GM19023 (cell line): Measurements from ENCODE around the gene DYRK1B.
"Not testable (repeated sequence)": the region's sequence is repeated elsewhere in the genome, so short reads cannot be mapped to it uniquely, and the experiment has no call there.

Experiments used
- ATAC-seq: cut with Tn5 transposase; IDR thresholded peaks from one replicate; pipeline ENCODE4 v1.9.1; 2021; ENCODE audit warnings: mild to moderate bottlenecking, moderate library complexity; ENCODE audit not compliant: unreplicated experiment

DYRK1B gene

DNA sequence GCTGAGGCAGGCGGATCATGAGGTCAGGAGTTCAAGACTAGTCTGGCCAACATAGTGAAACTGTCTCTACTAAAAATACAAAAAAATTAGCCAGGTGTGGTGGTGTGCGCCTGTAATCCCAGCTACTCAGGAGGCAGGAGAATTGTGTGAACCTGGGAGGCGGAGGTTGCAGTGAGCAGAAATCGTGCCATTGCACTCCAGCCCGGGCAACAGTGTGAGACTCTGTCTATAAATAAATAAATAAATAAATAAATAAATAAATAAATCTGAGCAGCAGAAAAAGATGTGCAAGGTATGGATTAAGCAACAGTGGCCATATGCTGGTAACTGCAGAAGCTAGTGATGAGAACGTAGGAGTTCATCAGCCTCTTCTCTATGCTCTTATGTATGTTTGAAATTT lies 19.9 kb downstream of the DYRK1B start:
- ATAC-seq = not testable (repeated sequence)

DNA sequence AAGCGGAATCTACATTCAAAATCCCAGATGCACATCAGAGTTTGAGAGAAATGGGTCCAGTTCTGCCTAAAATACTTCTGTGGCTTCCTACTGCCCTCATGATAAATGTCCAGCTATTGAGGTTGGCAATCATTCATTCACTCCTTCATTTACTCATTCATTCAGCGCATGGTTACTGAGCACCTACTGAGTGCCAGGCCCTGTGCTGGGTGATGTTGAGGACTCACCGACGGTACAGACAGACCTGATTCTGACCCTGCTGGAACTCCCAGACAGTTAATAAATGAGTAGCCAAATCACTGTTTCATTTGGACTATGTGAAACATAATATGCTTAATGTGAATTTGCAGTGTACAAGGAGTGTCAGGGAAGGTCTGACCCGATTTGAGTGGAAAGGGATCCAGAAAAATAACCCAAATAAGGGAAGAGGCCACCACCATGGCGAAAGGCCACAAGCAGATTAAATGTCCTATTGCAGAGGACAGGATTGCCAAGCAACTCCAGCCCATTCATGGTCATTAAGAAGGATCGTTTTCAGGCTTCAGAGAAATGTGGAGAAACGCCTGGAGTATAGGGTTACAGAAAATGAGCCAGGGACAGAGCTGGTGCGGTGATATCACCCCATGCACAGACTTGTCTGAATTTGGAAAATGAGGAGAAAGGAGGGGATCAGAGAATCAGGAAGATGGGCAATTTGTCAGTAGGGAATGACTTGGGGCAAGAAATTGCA lies 20.5 kb downstream of the DYRK1B start:
- ATAC-seq = no peak

DNA sequence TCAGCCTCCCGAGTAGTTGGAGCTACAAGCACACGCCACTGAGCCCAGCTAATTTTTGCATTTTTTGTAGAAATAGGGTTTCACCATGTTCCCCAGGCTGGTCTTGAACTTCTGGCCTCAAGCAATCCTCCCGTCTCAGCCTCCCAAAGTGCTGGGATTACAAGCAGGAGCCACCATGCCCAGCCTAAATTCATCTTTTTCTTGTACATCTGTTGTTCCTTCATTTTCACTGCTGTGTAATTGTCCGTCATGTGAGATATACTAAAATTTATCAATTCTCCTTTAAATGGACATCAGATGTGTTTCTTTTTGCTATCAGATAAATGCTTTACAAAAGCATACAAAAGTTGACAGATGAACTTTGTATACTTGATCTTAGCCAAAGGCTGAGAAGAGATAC lies 22.9 kb downstream of the DYRK1B start:
- no peak for ATAC-seq

DNA sequence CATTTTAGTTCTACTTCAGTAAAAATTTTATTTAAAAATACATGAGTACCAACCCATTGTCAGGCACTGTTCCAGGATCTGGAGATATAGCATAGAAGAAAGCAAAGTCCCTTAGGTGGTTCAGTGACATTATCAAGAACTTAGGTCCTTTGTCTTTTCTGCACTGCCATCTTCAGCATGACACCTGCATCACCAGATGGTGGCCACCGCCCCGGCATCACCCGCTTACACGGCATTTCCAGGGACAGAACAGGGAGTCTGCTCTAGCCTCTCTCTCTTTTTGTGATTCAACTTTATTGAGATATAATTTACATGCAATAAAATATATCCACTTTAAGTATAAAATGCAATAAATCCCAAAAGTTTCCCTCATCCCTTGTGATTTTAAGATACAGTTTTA lies 23.5 kb downstream of the DYRK1B start:
- ATAC-seq = no peak

DNA sequence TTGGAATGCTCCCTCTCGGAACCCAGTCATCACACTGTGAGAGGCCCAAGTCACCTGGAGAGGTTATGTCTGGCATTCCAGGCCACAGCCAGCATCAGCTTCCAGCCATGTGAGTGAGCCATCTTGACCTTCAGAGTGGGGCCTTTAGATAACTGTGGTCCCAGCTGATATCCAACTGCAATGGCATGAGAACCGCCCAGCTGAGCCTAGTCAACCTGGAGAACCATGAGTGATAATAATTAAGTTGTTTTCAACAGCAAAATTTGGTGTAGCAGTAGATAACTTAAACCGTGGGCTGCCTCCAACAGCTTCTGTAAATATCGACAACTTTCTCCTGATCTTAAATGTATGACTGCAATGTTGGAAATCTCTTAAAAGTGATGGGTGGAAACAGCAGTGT lies 24.6 kb downstream of the DYRK1B start:
- no peak for ATAC-seq

DNA sequence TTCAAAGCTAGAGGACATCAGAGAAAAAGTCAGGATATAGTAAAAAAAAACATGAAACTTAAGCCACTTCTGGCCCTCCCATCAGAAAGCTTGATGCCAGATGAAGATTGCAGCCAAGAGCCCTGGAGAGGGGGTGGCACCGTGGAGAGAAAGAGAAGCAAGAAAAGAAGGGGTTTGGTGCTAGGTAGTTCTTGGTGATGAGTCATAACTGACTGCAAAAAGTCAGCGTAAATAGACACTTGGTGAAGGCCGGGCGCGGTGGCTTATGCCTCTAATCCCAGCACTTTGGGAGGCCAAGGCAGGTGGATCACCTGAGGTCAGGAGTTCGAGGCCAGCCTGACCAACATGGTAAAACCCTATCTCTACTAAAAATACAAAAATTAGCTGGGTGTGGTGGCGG lies 25.3 kb downstream of the DYRK1B start:
- not testable (repeated sequence) for ATAC-seq

DNA sequence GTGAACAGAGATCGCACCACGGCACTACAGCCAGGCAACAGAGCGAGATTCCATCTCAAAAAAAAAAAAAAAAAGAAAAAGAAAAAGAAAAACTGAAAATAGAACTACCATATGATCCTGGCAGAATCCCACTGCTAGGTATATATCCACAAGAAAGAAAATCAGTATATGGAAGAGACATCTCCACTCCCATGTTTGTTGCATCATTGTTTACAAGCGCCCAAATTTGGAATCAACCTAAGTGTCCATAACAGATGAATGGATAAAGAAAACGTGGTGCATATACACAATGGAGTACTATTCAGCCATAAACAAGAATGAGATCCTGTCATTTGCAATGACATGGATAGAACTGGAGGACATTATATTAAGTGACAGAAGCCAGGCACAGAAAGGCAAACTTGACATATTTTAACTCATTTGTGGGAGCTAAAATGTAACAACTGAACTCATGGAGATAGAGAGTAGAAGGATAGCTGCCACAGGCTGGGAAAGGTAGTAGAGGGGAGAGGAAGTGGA lies 26.1 kb downstream of the DYRK1B start:
- no peak for ATAC-seq

DNA sequence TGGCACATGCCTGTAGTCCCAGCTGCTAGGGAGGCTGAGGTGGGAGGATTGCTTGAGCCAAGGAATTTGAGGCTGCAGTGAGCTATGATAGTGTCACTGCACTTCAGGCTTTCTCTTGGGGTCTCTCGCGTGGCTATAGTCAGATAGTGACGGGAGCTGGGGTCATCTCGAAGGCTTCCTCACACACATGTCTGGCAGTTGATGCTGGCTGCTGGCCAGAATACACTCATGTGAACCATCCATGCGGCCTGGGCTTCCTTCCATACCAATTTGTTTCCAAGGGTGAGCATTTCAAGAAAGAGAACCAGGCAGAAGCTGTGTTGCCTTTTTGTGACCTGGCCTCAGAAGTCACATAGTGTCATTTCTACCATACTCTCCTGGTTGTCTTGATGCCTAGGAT lies 28.9 kb downstream of the DYRK1B start:
- no peak for ATAC-seq

DNA sequence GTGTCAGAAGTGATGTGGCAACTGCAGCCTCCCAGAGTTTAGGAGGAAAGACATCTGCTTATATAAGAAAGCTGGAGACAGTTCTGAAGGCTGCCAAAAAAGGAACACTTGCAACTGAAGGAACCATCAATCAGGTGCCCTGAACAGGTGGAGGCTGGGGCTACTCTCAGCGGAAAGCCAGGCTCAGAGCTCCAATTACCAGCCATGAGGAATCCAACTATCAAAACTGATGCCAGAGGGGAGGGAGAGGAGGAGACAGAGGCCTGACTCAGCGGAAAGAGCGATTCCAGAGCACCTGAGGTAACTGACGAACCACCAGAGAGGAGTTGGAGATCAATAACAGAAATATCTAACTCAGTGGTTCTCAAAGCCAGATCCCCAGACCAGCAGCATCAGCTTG lies 31.0 kb downstream of the DYRK1B start:
- ATAC-seq = no peak

DNA sequence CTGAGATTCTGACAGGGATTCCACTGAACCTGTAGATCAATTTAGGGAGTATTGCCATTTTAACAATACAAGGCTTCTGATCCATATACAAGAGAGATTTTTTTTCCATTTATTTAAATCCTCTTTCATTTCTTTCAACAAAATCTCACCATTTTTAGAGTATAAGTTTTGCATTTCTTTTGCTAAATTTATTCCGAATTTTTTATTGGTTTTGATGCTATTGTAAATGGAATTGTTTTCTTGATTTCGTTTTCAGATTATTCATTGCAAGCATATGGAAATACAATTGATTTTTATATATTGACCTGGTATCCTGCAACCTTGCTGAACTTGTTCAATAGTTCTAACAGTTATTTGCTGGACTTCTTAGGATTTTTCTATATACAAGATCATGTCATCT lies 36.9 kb downstream of the DYRK1B start:
- no peak for ATAC-seq

DNA sequence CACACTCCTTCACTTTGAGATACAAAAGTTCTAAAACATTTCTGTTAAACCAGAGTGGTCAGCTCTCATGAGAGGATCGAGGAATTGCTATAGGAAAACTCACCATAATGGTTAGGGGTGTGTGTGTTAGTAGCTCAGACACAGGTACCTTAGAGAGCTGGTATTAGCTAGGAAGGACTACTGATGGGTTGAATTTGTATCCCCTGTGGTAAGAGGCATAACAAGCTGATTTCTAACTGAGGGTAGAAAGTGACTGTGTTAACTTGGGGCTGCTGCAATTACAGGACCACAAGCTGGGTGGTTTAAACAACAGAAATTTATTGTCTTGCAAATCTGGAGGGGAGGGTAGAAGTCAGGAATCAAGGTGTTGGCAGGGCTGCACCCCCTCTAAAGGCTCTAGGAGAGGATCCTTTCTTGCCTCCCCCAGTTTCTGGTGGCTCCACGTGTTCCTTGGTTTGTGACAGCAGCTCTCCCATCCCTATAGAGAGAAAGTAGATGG lies 37.9 kb downstream of the DYRK1B start:
- ATAC-seq = no peak

DNA sequence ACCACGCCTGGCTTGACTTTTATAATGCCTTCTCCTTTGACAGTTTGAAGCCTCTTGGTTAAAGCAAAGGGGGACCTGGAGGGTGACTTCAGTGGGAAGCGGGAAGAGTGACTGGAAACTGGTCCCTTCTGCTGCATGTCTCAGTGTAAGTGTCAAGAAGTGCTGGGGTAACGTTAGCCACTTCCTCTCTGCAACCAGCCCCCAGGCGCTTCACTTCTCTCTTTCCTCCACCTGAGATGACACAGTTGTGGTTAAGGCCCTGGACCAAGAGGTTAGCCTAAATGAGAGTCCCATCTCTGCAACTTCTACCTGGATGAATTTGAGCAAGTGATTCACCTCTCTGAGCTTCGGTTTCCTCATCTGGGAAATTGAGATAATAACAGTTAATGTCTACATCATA lies 39.0 kb downstream of the DYRK1B start:
- ATAC-seq = no peak

DNA sequence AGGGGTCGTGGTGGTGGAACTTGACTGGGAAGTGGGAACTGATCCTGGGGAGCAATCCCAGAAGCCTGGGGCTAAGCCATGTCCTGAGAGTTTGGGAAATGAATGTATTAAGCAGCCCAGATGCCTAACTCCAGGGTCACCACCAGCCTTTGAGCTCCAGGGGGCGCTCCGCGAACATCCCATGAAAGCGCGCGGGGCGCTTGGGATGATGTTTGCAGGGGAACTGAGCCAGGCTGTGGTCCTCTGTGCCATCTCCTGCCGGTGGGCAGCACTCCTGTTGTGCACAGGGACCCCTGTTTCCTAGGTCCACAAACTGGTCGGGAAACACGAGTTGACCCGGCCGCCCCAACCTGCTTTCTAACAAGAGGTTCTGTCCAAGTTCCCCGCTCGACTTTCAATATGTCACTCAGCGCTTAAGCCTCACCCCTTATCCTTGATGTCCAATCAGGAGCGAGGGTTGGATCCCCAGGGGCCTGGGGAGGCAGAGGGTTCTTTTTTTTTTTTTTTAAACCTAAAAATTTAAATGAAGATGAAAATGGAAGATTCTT lies 40.9 kb downstream of the DYRK1B start:
- ATAC-seq = no peak

DNA sequence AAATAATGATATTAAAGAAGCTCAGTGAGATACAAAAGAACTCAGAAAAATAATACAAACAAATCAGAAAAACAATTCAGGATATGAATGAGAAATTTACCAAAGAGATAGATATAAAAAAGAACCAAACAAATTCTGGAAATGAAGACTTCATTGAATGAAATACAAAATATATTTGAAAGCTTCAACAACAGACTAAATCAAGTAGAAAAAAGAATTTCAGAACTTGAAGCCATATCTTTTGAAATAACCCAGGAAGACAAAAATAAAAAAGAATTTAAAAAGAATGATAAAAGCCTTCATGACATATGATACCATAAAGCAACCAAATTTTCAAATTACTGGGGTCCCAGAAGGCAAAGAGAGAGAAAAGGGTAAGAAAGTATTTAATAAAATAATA lies 45.7 kb downstream of the DYRK1B start:
- no peak for ATAC-seq

DNA sequence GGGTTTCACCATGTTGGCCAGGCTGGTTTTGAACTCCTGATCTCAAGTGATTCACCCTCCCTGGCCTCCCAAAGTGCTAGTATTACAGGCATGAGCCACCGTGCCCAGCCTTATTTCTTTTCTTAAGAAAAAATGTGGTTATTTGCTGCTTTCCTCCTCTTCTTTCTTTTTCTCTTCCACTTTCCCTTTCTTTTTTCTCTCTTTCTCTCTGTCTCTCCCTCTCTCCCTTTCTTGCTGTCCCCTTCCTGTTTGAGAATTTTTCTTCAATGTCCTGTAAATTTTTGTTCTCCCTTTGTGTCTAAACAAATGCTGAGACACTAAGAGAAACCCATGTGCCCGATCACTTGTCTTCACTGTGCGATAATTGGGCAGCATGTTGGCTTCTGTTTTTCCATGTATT lies 53.1 kb downstream of the DYRK1B start:
- ATAC-seq = no peak

DNA sequence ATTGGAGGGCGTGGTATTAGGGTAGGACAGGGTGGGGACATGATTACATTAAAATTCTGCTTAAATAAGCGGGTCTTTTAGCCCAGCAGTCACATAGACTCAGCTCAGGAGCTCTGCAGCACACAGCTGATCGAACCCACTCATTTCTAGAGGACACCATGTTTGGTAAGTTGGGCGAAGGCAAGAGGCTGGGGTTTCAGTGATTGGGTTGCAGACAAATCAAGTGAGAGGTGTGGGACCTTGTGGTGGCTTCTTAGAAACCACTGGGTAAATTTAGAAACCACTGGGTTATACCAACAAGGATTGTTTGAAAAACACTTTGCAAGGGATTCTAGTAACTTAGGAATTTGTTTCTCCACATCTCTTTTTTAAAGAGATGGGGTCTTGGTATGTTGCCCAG lies 55.2 kb downstream of the DYRK1B start, which contains the start of gene LEUTX:
TSS of gene LEUTX (plus strand) at position 92 of the 400 bp plus-strand sequence. CDS start at position 159, 67 bp downstream.
- ATAC-seq = no peak
